KOPT-K1 (cell line): Measurements from ENCODE around the gene TEP1.
"Not testable (repeated sequence)": the region's sequence is repeated elsewhere in the genome, so short reads cannot be mapped to it uniquely, and the experiment has no call there.

Experiments used
- H3K27ac ChIP-seq: fragments of 200-600 bp; sonication (generic); 2 replicates; pipeline ENCODE4 v1.5.1; 2016; ENCODE audit warnings: antibody characterized with exemption, mild to moderate bottlenecking, low read depth, low read length; ENCODE audit not compliant: poor library complexity, severe bottlenecking
- H3K36me3 ChIP-seq: fragments of 200-600 bp; sonication (generic); 2 replicates; pipeline ENCODE4 v1.5.1; 2017; ENCODE audit warnings: antibody characterized with exemption, mild to moderate bottlenecking, low read length, moderate library complexity; ENCODE audit not compliant: insufficient read depth
- H3K9me3 ChIP-seq: fragments of 200-600 bp; sonication (generic); 2 replicates; pipeline ENCODE4 v1.5.1; 2017; ENCODE audit warnings: antibody characterized with exemption, low read length, mild to moderate bottlenecking; ENCODE audit not compliant: insufficient read depth, poor library complexity, severe bottlenecking

TEP1 gene

GRCh38 chr14:20412876-20413743 is at the start of gene TEP1:
TEP1 (minus strand) TSS chr14:20413501; CDS start chr14:20408439, 5,062 bp downstream.
- H3K9me3 ChIP-seq: no peaks in the 10 kb centered on the region
- H3K27ac ChIP-seq: peak within 1 kb of the TSS; percentile 75

GRCh38 chr14:20461225-20462141 is 48.2 kb upstream of the TEP1 start, which contains the start of gene PIP4P1:
PIP4P1 (minus strand) TSS chr14:20461434; CDS start chr14:20461325, 109 bp downstream.
- Histone ChIP-seq H3K27ac (peak within 1 kb of the TSS; percentile 73), H3K9me3 (no peaks in the 10 kb centered on the region), H3K36me3 (peaks cover 39% of the 10 kb centered on the region)

More at GRCh38 chr14:20412876-20413743, at the start of gene TEP1:
- peaks cover 8% of the 10 kb centered on the region for H3K36me3 ChIP-seq

GRCh38 chr14:20460458-20461224 is 47.3 kb upstream of the TEP1 start:
- Histone ChIP-seq H3K9me3 (no peaks in the 10 kb centered on the region), H3K27ac (peak overlapping the region; percentile 73), H3K36me3 (peaks cover 45% of the 10 kb centered on the region)

GRCh38 chr14:20458031-20458789 is 44.9 kb upstream of the TEP1 start:
- H3K27ac ChIP-seq: no peak overlapping the region

GRCh38 chr14:20456971-20457370 is 43.7 kb upstream of the TEP1 start:
- Histone ChIP-seq H3K36me3 (peaks cover 54% of the 10 kb centered on the region), H3K9me3 (no peaks in the 10 kb centered on the region), H3K27ac (no peak overlapping the region)

More at GRCh38 chr14:20458031-20458789, 44.9 kb upstream of the TEP1 start:
- Histone ChIP-seq H3K9me3 (no peaks in the 10 kb centered on the region), H3K36me3 (peaks cover 45% of the 10 kb centered on the region)

GRCh38 chr14:20455355-20456300 is 42.3 kb upstream of the TEP1 start:
- Histone ChIP-seq H3K9me3 (no peaks in the 10 kb centered on the region), H3K36me3 (peaks cover 67% of the 10 kb centered on the region), H3K27ac (peak overlapping the region; percentile 95)

GRCh38 chr14:20454516-20455354 is 41.4 kb upstream of the TEP1 start, which contains the start of the genes APEX1 and OSGEP:
APEX1 (plus strand) TSS chr14:20455226; CDS start chr14:20455646, 420 bp downstream.
OSGEP (minus strand) TSS chr14:20454812; CDS start chr14:20454683, 129 bp downstream.
- H3K36me3 ChIP-seq: peaks cover 70% of the 10 kb centered on the region
- H3K27ac ChIP-seq: peak within 1 kb of the TSS; percentile 95
- no peaks in the 10 kb centered on the region for H3K9me3 ChIP-seq

GRCh38 chr14:20452831-20453230 is 39.5 kb upstream of the TEP1 start:
- H3K36me3 ChIP-seq: peaks cover 70% of the 10 kb centered on the region
- not testable (repeated sequence) for H3K27ac ChIP-seq, H3K9me3 ChIP-seq

- Histone ChIP-seq H3K36me3 (peaks cover 76% of the 10 kb centered on the region), H3K27ac (no peak overlapping the region), H3K9me3 (no peaks in the 10 kb centered on the region)
These were observed 33.6 kb upstream of the TEP1 start for GRCh38 chr14:20446889-20447288.

GRCh38 chr14:20443650-20444049 is 30.3 kb upstream of the TEP1 start:
- H3K9me3 ChIP-seq, H3K27ac ChIP-seq: not testable (repeated sequence)
- H3K36me3 ChIP-seq: peaks cover 44% of the 10 kb centered on the region

- Histone ChIP-seq H3K9me3 (no peaks in the 10 kb centered on the region), H3K27ac (peak overlapping the region; percentile 35), H3K36me3 (peaks cover 22% of the 10 kb centered on the region)
These were observed 28.2 kb upstream of the TEP1 start for GRCh38 chr14:20441461-20441860.

- H3K27ac ChIP-seq: peak overlapping the region; percentile 35
- no peaks in the 10 kb centered on the region for H3K9me3 ChIP-seq
- peaks cover 16% of the 10 kb centered on the region for H3K36me3 ChIP-seq
These were observed 27.6 kb upstream of the TEP1 start for GRCh38 chr14:20440882-20441281.
